GM23248 (cell line): Measurements from ENCODE around the gene FAM219B.

Experiments
- EZH2 ChIP-seq: fragments of 200-600 bp; sonication (generic); IDR thresholded peaks from 2 replicates; pipeline ENCODE4 v1.6.1; 2018; ENCODE audit warnings: antibody characterized with exemption, mild to moderate bottlenecking; ENCODE audit not compliant: insufficient read depth, poor library complexity, severe bottlenecking
- EZH2phosphoT487 ChIP-seq: fragments of 200-600 bp; sonication (generic); IDR thresholded peaks from 2 replicates; pipeline ENCODE4 v1.6.1; 2018; ENCODE audit warnings: antibody characterized with exemption, moderate library complexity, mild to moderate bottlenecking, low read depth; ENCODE audit not compliant: insufficient read depth

DNA sequence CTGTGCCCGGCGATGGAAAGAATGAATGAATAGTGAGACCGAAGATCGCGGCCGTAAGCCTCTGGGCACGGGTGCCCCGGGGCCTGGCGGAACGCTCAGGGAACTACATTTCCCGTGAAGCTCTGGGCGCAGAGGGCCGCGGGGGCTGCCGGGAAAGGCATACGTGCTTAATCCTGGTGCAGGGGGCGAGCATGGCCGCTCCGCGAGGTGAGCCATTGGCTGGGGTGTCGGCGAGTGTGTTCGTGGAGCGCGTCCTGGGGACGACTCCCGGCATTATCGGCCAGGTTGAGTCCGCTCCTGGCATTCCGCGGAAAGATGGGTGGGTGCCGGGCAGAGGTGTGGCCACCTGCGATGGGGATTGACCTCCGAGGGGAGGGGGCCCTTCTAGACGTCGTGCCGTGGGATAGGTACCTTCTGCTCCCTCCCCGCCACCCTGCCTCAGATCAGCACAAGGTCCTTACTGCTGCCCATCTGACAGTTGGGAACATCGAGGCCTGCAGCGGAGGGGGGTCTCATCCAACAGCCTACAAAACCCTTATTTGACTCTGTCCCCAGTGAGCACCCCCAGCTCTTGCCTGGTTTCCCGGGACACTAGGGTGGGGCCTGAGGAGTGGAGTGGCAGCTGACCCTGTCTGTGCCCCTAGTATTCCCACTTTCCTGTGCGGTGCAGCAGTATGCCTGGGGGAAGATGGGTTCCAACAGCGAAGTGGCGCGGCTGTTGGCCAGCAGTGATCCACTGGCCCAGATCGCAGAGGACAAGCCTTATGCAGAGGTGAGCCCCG, 16.6 kb downstream of the FAM219B start, which contains the start of gene MPI:
- TF ChIP-seq EZH2phosphoT487 (no peak), EZH2 (no peak)
